ENCODE results near the gene PILRB.
"Not testable (repeated sequence)": the region's sequence is repeated elsewhere in the genome, so short reads cannot be mapped to it uniquely, and the experiment has no call there.

The PILRB gene

GRCh38 chr7:100378114-100378755 lies 20.3 kb downstream of the PILRB start:
- DNase-seq: no peak

- DNase-seq: peak; percentile 65 to 92 (median 78)
Measured at GRCh38 chr7:100380196-100380595, 22.3 kb downstream of the PILRB start.

- not testable (repeated sequence) for DNase-seq
Measured at GRCh38 chr7:100381531-100382233, 23.8 kb downstream of the PILRB start.

GRCh38 chr7:100382234-100382853 lies 24.4 kb downstream of the PILRB start:
- DNase-seq: peak in 3 of 4 experiments; percentile 26 to 48 (median 40)

- peak; percentile 59 to 82 (median 74) for DNase-seq
Measured at GRCh38 chr7:100384628-100385294, 26.8 kb downstream of the PILRB start.

GRCh38 chr7:100386940-100387339 lies 29.0 kb downstream of the PILRB start:
- no peak for DNase-seq

GRCh38 chr7:100387695-100388094 lies 29.8 kb downstream of the PILRB start:
- peak in 1 of 4 experiments; percentile 54 for DNase-seq

GRCh38 chr7:100389437-100390088 lies 31.6 kb downstream of the PILRB start:
- no peak for DNase-seq

GRCh38 chr7:100390286-100391009 lies 32.5 kb downstream of the PILRB start:
- DNase-seq: no peak

- peak in 2 of 4 experiments; percentile 44 to 45 for DNase-seq
Measured at GRCh38 chr7:100393233-100393905, 35.5 kb downstream of the PILRB start.

GRCh38 chr7:100394077-100394476 lies 36.2 kb downstream of the PILRB start:
- no peak for DNase-seq

- peak; percentile 68 to 87 (median 80) for DNase-seq
Measured at GRCh38 chr7:100396421-100396982, 38.6 kb downstream of the PILRB start.

GRCh38 chr7:100397315-100398081 lies 39.6 kb downstream of the PILRB start:
- DNase-seq: no peak

GRCh38 chr7:100398239-100398638 lies 40.3 kb downstream of the PILRB start:
- DNase-seq: no peak

- no peak for DNase-seq
Measured at GRCh38 chr7:100400041-100400440, 42.1 kb downstream of the PILRB start.

- DNase-seq: no peak
Measured at GRCh38 chr7:100400656-100401055, 42.7 kb downstream of the PILRB start.

GRCh38 chr7:100401811-100402210 lies 43.9 kb downstream of the PILRB start:
- no peak for DNase-seq

- no peak for DNase-seq
Measured at GRCh38 chr7:100402241-100402640, 44.3 kb downstream of the PILRB start.

GRCh38 chr7:100406767-100407166 lies 48.9 kb downstream of the PILRB start:
- DNase-seq: no peak

Measured in suppressor macrophage (primary cell).